H1 (cell line): ENCODE data around the gene SLC4A8. TPM values are rescaled to one million over a fixed set of nuclear protein-coding genes. Genes with fewer than 3 reads are reported as not detected.

ENCODE experiments used
- CTCF ChIA-PET: fragments of 300-600 bp; sonication (Branson Sonifier 250); formaldehyde crosslinking; loops from one replicate; lab custom pipeline; 2021; ENCODE audit not compliant: partially characterized antibody; lab: Charles Lee
- POLR2A ChIA-PET: fragments of 300-600 bp; sonication (Branson Sonifier 250); formaldehyde crosslinking; loops from one replicate; lab custom pipeline; 2021; ENCODE audit warnings: inconsistent platforms; ENCODE audit not compliant: partially characterized antibody; lab: Charles Lee
- DNase-seq, 2 experiments: peaks; one replicate each; pipeline versions ENCODE4 v3.0.0 to v3.0.0-alpha.2; 2010 to 2022; ENCODE audit warnings: low spot score in 2 of 2, low read depth in 1 of 2, mixed read lengths in 1 of 2
- FAIRE-seq: peaks from 2 replicates; lab custom pipeline; 2011; peaks lifted over from hg19 to GRCh38; lab: Jason Lieb, UNC
- H2AFZ ChIP-seq: 2 replicates; pipeline ENCODE4 v1.8.1; 2012; ENCODE audit warnings: low read length, inconsistent platforms
- H2AK5ac ChIP-seq: 2 replicates; pipeline ENCODE4 v1.6.1; 2013; ENCODE audit warnings: low read depth, low read length
- H2BK120ac ChIP-seq: replicated peaks from 2 replicates; pipeline ENCODE3; 2013; ENCODE audit warnings: low read depth, low read length, inconsistent platforms
- H2BK12ac ChIP-seq: 2 replicates; pipeline ENCODE4 v1.6.1; 2013; ENCODE audit warnings: low read depth, low read length
- H2BK15ac ChIP-seq: 2 replicates; pipeline ENCODE4 v1.6.1; 2013; ENCODE audit warnings: low read length
- H2BK20ac ChIP-seq: 2 replicates; pipeline ENCODE4 v1.6.1; 2013; ENCODE audit warnings: low read length
- H2BK5ac ChIP-seq: 2 replicates; pipeline ENCODE4 v1.6.1; 2013; ENCODE audit warnings: low read depth, low read length
- H3K14ac ChIP-seq: 2 replicates; pipeline ENCODE4 v1.6.1; 2013; ENCODE audit warnings: inconsistent platforms; ENCODE audit not compliant: insufficient read length
- H3K18ac ChIP-seq: 2 replicates; pipeline ENCODE4 v1.6.1; 2013; ENCODE audit warnings: low read length; ENCODE audit errors: extremely low read depth
- H3K23ac ChIP-seq: 2 replicates; pipeline ENCODE4 v1.6.1; 2013; ENCODE audit warnings: inconsistent platforms; ENCODE audit not compliant: insufficient read length
- H3K23me2 ChIP-seq: 2 replicates; pipeline ENCODE4 v1.6.1; 2013; ENCODE audit warnings: low read depth, low read length
- H3K27ac ChIP-seq: 2 replicates; pipeline ENCODE4 v1.6.1; 2011; ENCODE audit warnings: low read depth, low read length, inconsistent platforms
- H3K27me3 ChIP-seq, 4 experiments: replicated peaks in 1 of 4; 1 replicate in 1 of 4; 2 replicates in 3 of 4; pipeline versions ENCODE4 v1.6.1 to v1.8.1; 2011 to 2013; ENCODE audit warnings: low read length in 3 of 4, mild to moderate bottlenecking in 3 of 4, inconsistent platforms in 2 of 4, mixed read lengths in 2 of 4, moderate library complexity in 1 of 4; ENCODE audit not compliant: control insufficient read depth in 3 of 4, insufficient read depth in 3 of 4; ENCODE audit errors: extremely low read depth in 1 of 4
- H3K36me3 ChIP-seq, 4 experiments: 2 replicates each; pipeline versions ENCODE4 v1.6.1 to v1.8.1; 2011 to 2013; ENCODE audit warnings: mild to moderate bottlenecking in 4 of 4, low read length in 3 of 4, moderate library complexity in 2 of 4, control low read depth in 1 of 4, inconsistent platforms in 1 of 4; ENCODE audit not compliant: insufficient read depth in 4 of 4, control insufficient read depth in 2 of 4
- H3K4ac ChIP-seq: replicated peaks from 2 replicates; pipeline ENCODE3; 2013; ENCODE audit warnings: low read length, low read depth, mixed read lengths, inconsistent platforms; ENCODE audit not compliant: insufficient read length
- H3K4me1 ChIP-seq, 4 experiments: replicated peaks in 1 of 4; 1 replicate in 1 of 4; 2 replicates in 3 of 4; pipeline versions ENCODE4 v1.6.1 to v1.8.1; 2011 to 2013; ENCODE audit warnings: low read length in 3 of 4, inconsistent platforms in 2 of 4, mixed read lengths in 1 of 4; ENCODE audit not compliant: insufficient read depth in 4 of 4, control insufficient read depth in 3 of 4
- H3K4me2 ChIP-seq, 2 experiments: 2 replicates each; pipeline versions ENCODE4 v1.6.1 to v1.8.1; 2011 to 2013; ENCODE audit warnings: low read depth in 2 of 2, low read length in 2 of 2, control low read depth in 1 of 2, inconsistent platforms in 1 of 2, mild to moderate bottlenecking in 1 of 2; ENCODE audit not compliant: insufficient read depth in 1 of 2
- H3K4me3 ChIP-seq, 4 experiments: fragments of 200-600, 300-600 bp in 1 of 4; sonication (generic), shearing (Covaris generic), sonication (Bioruptor Twin) in 1 of 4; 2 replicates each; pipeline versions ENCODE4 v1.5.1 to v1.8.1; 2011 to 2016; ENCODE audit warnings: low read length in 4 of 4, low read depth in 3 of 4, control low read depth in 2 of 4, inconsistent platforms in 2 of 4, mild to moderate bottlenecking in 2 of 4, mixed read lengths in 1 of 4, moderate library complexity in 1 of 4; ENCODE audit not compliant: insufficient read depth in 2 of 4; ENCODE audit errors: extremely low read depth in 1 of 4
- H3K56ac ChIP-seq: replicated peaks from 2 replicates; pipeline ENCODE3; 2013; ENCODE audit warnings: low read depth, mild to moderate bottlenecking, mixed read lengths, low read length, inconsistent platforms; ENCODE audit not compliant: insufficient read length
- H3K79me1 ChIP-seq: 2 replicates; pipeline ENCODE4 v1.6.1; 2013; ENCODE audit warnings: low read depth, low read length, control low read depth
- H3K79me2 ChIP-seq, 2 experiments: 2 replicates each; pipeline versions ENCODE4 v1.6.1 to v1.8.1; 2012 to 2013; ENCODE audit warnings: low read length in 2 of 2, mild to moderate bottlenecking in 2 of 2, inconsistent platforms in 1 of 2; ENCODE audit not compliant: insufficient read depth in 2 of 2, control insufficient read depth in 1 of 2
- H3K9ac ChIP-seq, 4 experiments: replicated peaks in 1 of 4; 1 replicate in 1 of 4; 2 replicates in 3 of 4; pipeline versions ENCODE4 v1.6.1 to v1.8.1; 2011 to 2013; ENCODE audit warnings: low read depth in 3 of 4, low read length in 3 of 4, control low read depth in 2 of 4, mild to moderate bottlenecking in 2 of 4, moderate library complexity in 2 of 4, inconsistent platforms in 1 of 4; ENCODE audit errors: extremely low read depth in 1 of 4
- H3K9me3 ChIP-seq, 2 experiments: 2 replicates each; pipeline versions ENCODE4 v1.6.1 to v1.8.1; 2012 to 2013; ENCODE audit warnings: mild to moderate bottlenecking in 2 of 2, moderate library complexity in 2 of 2, control low read depth in 1 of 2, inconsistent platforms in 1 of 2, low read depth in 1 of 2, low read length in 1 of 2, mixed read lengths in 1 of 2; ENCODE audit not compliant: insufficient read depth in 2 of 2
- H4K20me1 ChIP-seq, 2 experiments: replicated peaks in 1 of 2; 2 replicates each; pipeline versions ENCODE3 to v1.8.1; 2011 to 2013; ENCODE audit warnings: inconsistent platforms in 2 of 2, low read length in 2 of 2, mild to moderate bottlenecking in 1 of 2; ENCODE audit not compliant: insufficient read depth in 2 of 2, control insufficient read depth in 1 of 2
- H4K5ac ChIP-seq: 2 replicates; pipeline ENCODE4 v1.6.1; 2013; ENCODE audit warnings: low read length, low read depth, mixed read lengths, inconsistent platforms; ENCODE audit not compliant: insufficient read length
- H4K8ac ChIP-seq: 2 replicates; pipeline ENCODE4 v1.8.0; 2013; ENCODE audit warnings: mild to moderate bottlenecking, moderate library complexity, low read length, inconsistent platforms; ENCODE audit not compliant: insufficient read depth; ENCODE audit errors: extremely low read depth
- H4K91ac ChIP-seq: replicated peaks from 2 replicates; pipeline ENCODE3; 2013; ENCODE audit warnings: low read length, mixed read lengths, inconsistent platforms; ENCODE audit not compliant: insufficient read length
- BCL11A ChIP-seq, 2 experiments: IDR thresholded peaks; one replicate each; pipeline ENCODE4 v1.6.1; 2011; ENCODE audit warnings: low read depth in 2 of 2, low read length in 2 of 2, mild to moderate bottlenecking in 2 of 2
- KDM5A ChIP-seq: fragments of 200-600 bp; IDR thresholded peaks from 2 replicates; pipeline ENCODE4 v1.7.1; 2012; ENCODE audit warnings: mild to moderate bottlenecking, low read length, inconsistent platforms, mixed read lengths
- MAFK ChIP-seq: IDR thresholded peaks from 2 replicates; pipeline ENCODE4 v1.6.1; 2012; ENCODE audit warnings: low read depth, mild to moderate bottlenecking, improper control_type of control experiment, low read length
- RXRA ChIP-seq: IDR thresholded peaks from 2 replicates; pipeline ENCODE4 v1.6.1; 2011; ENCODE audit warnings: low read depth, mild to moderate bottlenecking, low read length, moderate library complexity; ENCODE audit not compliant: insufficient read depth
- SP1 ChIP-seq: IDR thresholded peaks from 2 replicates; pipeline ENCODE4 v1.6.1; 2011; ENCODE audit warnings: low read depth, low read length
- whole genome bisulfite sequencing, 2 experiments: shearing (Covaris generic) in 1 of 2; methylation state at CpG; one replicate each; pipeline versions ENCODE4 v1.1.6 to v1.1.7; 2013 to 2015; ENCODE audit warnings: low lambda C conversion rate in 2 of 2, mixed read lengths in 2 of 2, inconsistent platforms in 1 of 2, low coverage in 1 of 2, missing lambda C conversion rate in 1 of 2; ENCODE audit not compliant: insufficient replicate concordance in 2 of 2, insufficient coverage in 1 of 2, insufficient read length in 1 of 2; ENCODE audit errors: extremely low coverage in 1 of 2, missing lambda C conversion rate in 1 of 2; 5-methylcytosine and 5-hydroxymethylcytosine counted together
- polyA plus RNA-seq, 7 experiments: library from polyadenylated mRNA; depleted of rRNA in 3 of 7; stranded (reverse) in 5 of 7; unstranded in 2 of 7; fragments of >200 nt in 5 of 7; fragments of 200-250 nt in 2 of 7; gene quantifications; 1 replicate in 5 of 7; 2 replicates in 1 of 7; 4 replicates in 1 of 7; pipeline versions ENCODE4 v1.2.1 to v1.2.3, GENCODE V29; 2011 to 2013; ENCODE audit warnings: missing spikeins in 2 of 7, mixed read lengths in 2 of 7
- total RNA-seq: library from RNA; stranded (reverse); fragmentation: NEBNext Ultra II Directional; extraction: Animal tissue kit (Norgen Biotek cat#: 25700); gene quantifications from 2 replicates; pipeline ENCODE4 v1.2.1, GENCODE V29; 2021
- TF ChIP-seq, protein P1 (sequence below): IDR thresholded peaks from 2 replicates; pipeline ENCODE4 v1.6.1; 2011; ENCODE audit warnings: low read depth, mild to moderate bottlenecking, low read length; ENCODE audit not compliant: insufficient read depth

SLC4A8 gene
- total and polyA plus RNA-seq, 2 of the 8 experiments (the other 6 are each of a cell fraction or from before 2014, with no cell fraction given): 11.2 to 13.4 TPM

DNA sequence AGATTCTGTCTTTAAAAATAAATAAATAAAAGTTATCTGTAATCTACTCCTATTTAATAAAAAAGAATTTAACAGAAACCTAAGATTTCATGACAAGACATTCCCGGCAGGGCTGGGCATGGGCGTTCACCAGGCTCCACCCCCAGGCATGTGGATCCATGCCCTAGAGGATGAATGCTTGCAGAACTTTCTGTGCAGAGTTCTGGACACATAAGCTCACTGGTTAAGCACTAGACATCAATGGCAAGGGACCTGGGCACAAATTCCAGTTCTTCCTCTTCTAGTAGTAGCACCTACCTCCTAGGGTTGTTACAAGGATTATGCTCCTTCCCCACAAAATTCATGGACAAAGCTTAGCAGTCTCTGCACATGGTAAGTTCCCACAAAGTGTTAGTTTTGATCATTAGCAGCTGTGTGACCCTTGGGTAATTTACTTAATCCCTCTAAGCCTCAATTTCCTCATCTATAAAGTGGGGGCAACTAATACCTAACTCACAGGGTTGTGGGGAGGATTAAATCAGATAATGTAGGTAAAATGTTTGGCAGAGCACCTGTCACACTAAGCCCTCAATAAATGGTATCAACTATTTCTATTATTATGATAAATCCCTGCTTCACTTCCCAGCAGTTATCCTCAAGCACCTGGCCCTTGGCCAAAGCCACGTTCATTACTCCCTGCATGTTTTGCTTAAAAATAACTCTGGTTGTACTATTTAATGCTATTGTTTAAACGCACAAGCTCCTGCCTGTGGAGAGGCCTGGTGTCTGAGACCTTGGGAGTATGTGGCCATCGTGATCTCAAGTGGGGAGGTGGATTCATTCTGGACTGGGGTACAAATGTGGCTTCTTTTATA lies 43.2 kb upstream of the SLC4A8 start:
- Histone ChIP-seq H3K36me3 (peaks cover 4 to 13% (median 6%) of the 10 kb centered on the region in 4 experiments; a peak in 5 of 8 replicates), H4K91ac (no peak overlapping the region), H3K9ac (no peak overlapping the region), H2AFZ (no peak overlapping the region), H3K9me3 (no peaks in the 10 kb centered on the region), H3K14ac (no peak overlapping the region), H2BK5ac (no peak overlapping the region), H2BK12ac (no peak overlapping the region), H4K8ac (no peak overlapping the region), H3K4ac (no peak overlapping the region), H4K5ac (no peak overlapping the region), H2AK5ac (no peak overlapping the region), H3K23me2 (no peaks in the 10 kb centered on the region), H3K56ac (no peak overlapping the region), H3K27ac (no peak overlapping the region), H3K4me2 (peak overlapping the region in 1 of 2 experiments; percentile 17; a peak in 1 of 4 replicates), H3K79me2 (no peaks in the 10 kb centered on the region), H3K79me1 (no peaks in the 10 kb centered on the region), H2BK120ac (no peak overlapping the region), H3K4me3 (no peak overlapping the region), H3K27me3 (no peaks in the 10 kb centered on the region), H4K20me1 (no peaks in the 10 kb centered on the region), H3K18ac (no peak overlapping the region), H2BK20ac (no peak overlapping the region), H3K4me1 (peaks cover 3 to 14% (median 7%) of the 10 kb centered on the region in 4 experiments), H2BK15ac (no peak overlapping the region), H3K23ac (no peak overlapping the region)
- DNase-seq (no peak), FAIRE-seq (no peak)
- WGBS, 2 experiments: 72% methylated on average over 5 of the region's 5 CpGs; no CpG with 5 or more reads in 1 of the 2 experiments
- CTCF ChIA-PET: interaction anchor here (0.6 to 1.5 kb wide), 2 partner anchors 9 to 801 kb away, joined by 3 to 6 read pairs; no protein-coding TSS in a partner anchor
- POLR2A ChIA-PET: interaction anchor here (0.9 to 2.5 kb wide), 2 partner anchors 10 kb away, joined by 3 to 11 read pairs; partner anchors contain the start of gene GALNT6
- no peak for TF ChIP-seq RXRA
- TF ChIP-seq, protein P1, sequence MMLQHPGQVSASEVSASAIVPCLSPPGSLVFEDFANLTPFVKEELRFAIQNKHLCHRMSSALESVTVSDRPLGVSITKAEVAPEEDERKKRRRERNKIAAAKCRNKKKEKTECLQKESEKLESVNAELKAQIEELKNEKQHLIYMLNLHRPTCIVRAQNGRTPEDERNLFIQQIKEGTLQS: no peak
- TF ChIP-seq KDM5A: no peak
- no peak for TF ChIP-seq SP1
- TF ChIP-seq BCL11A (IDR thresholded peaks at IDR 0.05; ENCODE audit: low read depth in 2 of 2, low read length in 2 of 2): no peak
- TF ChIP-seq MAFK: no peak
